Caco-2 (cell line): ENCODE results near the gene RASEF. TPM values are rescaled to one million over a fixed set of nuclear protein-coding genes. Genes with fewer than 3 reads are reported as not detected.

ENCODE experiments used
- BruUV-seq: library from RNA; stranded (reverse); fragments of 400-500 nt; replicated peaks from 2 replicates; lab custom pipeline; 2021; lab: Mats Ljungman, UMichigan
- CTCF ChIA-PET: fragments of 300-600 bp; sonication (Branson Sonifier 250); formaldehyde crosslinking; loops from one replicate; lab custom pipeline; 2022; ENCODE audit warnings: antibody characterized with exemption; lab: Charles Lee
- POLR2A ChIA-PET: fragments of 300-600 bp; sonication (Branson Sonifier 250); formaldehyde crosslinking; loops from one replicate; lab custom pipeline; 2022; ENCODE audit warnings: antibody characterized with exemption; lab: Charles Lee
- DNase-seq, 2 experiments: peaks; one replicate each; pipeline versions ENCODE4 v3.0.0 to v3.0.0-alpha.2; 2020 to 2022
- H3K27me3 ChIP-seq: replicated peaks from 2 replicates; pipeline ENCODE4 v1.6.0; 2011; ENCODE audit warnings: low read length; ENCODE audit not compliant: control insufficient read depth, insufficient read depth
- H3K36me3 ChIP-seq: 2 replicates; pipeline ENCODE4 v1.5.1; 2011; ENCODE audit warnings: low read length; ENCODE audit not compliant: control insufficient read depth, insufficient read depth
- H3K4me1 ChIP-seq: fragments of 250-450 bp; sonication (Bioruptor Pico); 2 replicates; pipeline ENCODE4 v1.5.1; 2020; ENCODE audit warnings: mild to moderate bottlenecking
- H3K4me3 ChIP-seq: 2 replicates; pipeline ENCODE4 v1.5.1; 2011; ENCODE audit warnings: low read depth, mild to moderate bottlenecking, control low read depth, low read length
- H3K9me3 ChIP-seq: fragments of 250-450 bp; sonication (Bioruptor Pico); 2 replicates; pipeline ENCODE4 v1.5.1; 2020; ENCODE audit warnings: mild to moderate bottlenecking, moderate library complexity
- H3K27ac Mint-ChIP-seq: one replicate; pipeline ENCODE4 v1.8.0; 2022; ENCODE audit warnings: mixed read lengths; ENCODE audit not compliant: unreplicated experiment
- H3K27me3 Mint-ChIP-seq: one replicate; pipeline ENCODE4 v1.8.0; 2022; ENCODE audit warnings: mixed read lengths; ENCODE audit not compliant: insufficient read depth, unreplicated experiment
- H3K36me3 Mint-ChIP-seq: one replicate; pipeline ENCODE4 v1.8.0; 2022; ENCODE audit warnings: mild to moderate bottlenecking, mixed read lengths; ENCODE audit not compliant: insufficient read depth, unreplicated experiment
- H3K4me1 Mint-ChIP-seq: one replicate; pipeline ENCODE4 v1.8.0; 2022; ENCODE audit warnings: low read depth, mixed read lengths; ENCODE audit not compliant: unreplicated experiment
- H3K4me3 Mint-ChIP-seq: one replicate; pipeline ENCODE4 v1.8.0; 2022; ENCODE audit warnings: mild to moderate bottlenecking, moderate library complexity, mixed read lengths; ENCODE audit not compliant: unreplicated experiment
- H3K9me3 Mint-ChIP-seq: one replicate; pipeline ENCODE4 v1.8.0; 2022; ENCODE audit warnings: mixed read lengths; ENCODE audit not compliant: unreplicated experiment
- intact Hi-C: fragments of 100-400 bp; cut with micrococcal nuclease; formaldehyde crosslinking; loops from one replicate; pipeline ENCODE4 v1.10.0; 2022; ENCODE audit not compliant: unreplicated experiment
- total RNA-seq: library from RNA; stranded (reverse); gene quantifications from 2 replicates; pipeline ENCODE4 v1.2.3, GENCODE V29; 2022
- TF ChIP-seq, protein P1 (sequence below), 2 experiments: fragments of 200-600 bp in 1 of 2; IDR thresholded peaks; 1 replicate in 1 of 2; 2 replicates in 1 of 2; pipeline versions ENCODE4 v1.5.1 to v1.8.0; 2011 to 2022; ENCODE audit warnings: antibody characterized with exemption in 1 of 2, control low read depth in 1 of 2, inconsistent platforms in 1 of 2, low read depth in 1 of 2, low read length in 1 of 2, mild to moderate bottlenecking in 1 of 2, moderate library complexity in 1 of 2; ENCODE audit not compliant: insufficient read depth in 1 of 2, severe bottlenecking in 1 of 2, unreplicated experiment in 1 of 2

The RASEF gene
- total RNA-seq, 1 experiment from 2014 or later = 0.32 TPM

DNA sequence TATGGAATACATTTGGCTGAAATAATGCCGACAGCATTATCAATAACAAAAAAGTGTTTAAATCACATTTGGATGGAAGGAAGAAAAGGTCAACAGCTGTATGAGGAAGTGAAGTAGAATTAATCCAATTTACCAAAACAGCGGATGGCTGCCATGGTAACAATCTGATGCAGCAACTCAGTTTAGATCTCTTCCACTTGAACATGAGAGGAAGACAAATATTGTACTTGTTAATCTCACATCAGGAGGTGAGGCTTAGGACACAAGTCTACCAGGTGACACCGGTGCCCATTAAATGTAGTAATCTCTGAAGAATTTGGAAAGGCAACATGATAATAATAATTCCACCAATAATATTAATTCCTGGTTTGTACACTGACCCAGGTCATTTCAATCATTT lies 2.4 kb downstream of the RASEF start:
- H3K9me3 Mint-ChIP-seq = no peaks in the 10 kb centered on the region
- intact Hi-C loops = no loop called here
- H3K27ac Mint-ChIP-seq = no peak overlapping the region
- Histone ChIP-seq H3K9me3 (no peaks in the 10 kb centered on the region), H3K4me3 (no peak overlapping the region), H3K27me3 (no peaks in the 10 kb centered on the region), H3K36me3 (no peaks in the 10 kb centered on the region), H3K4me1 (no peaks in the 10 kb centered on the region)
- TF ChIP-seq, protein P1, sequence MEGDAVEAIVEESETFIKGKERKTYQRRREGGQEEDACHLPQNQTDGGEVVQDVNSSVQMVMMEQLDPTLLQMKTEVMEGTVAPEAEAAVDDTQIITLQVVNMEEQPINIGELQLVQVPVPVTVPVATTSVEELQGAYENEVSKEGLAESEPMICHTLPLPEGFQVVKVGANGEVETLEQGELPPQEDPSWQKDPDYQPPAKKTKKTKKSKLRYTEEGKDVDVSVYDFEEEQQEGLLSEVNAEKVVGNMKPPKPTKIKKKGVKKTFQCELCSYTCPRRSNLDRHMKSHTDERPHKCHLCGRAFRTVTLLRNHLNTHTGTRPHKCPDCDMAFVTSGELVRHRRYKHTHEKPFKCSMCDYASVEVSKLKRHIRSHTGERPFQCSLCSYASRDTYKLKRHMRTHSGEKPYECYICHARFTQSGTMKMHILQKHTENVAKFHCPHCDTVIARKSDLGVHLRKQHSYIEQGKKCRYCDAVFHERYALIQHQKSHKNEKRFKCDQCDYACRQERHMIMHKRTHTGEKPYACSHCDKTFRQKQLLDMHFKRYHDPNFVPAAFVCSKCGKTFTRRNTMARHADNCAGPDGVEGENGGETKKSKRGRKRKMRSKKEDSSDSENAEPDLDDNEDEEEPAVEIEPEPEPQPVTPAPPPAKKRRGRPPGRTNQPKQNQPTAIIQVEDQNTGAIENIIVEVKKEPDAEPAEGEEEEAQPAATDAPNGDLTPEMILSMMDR (IDR thresholded peaks at IDR 0.05; ENCODE audit: insufficient read depth in 1 of 2, low read depth in 1 of 2, low read length in 1 of 2, severe bottlenecking in 1 of 2, unreplicated experiment in 1 of 2) = no peak
- no TSS peak for BruUV-seq
- H3K36me3 Mint-ChIP-seq = no peaks in the 10 kb centered on the region
- H3K4me1 Mint-ChIP-seq = no peaks in the 10 kb centered on the region
- CTCF ChIA-PET = no interaction called here
- DNase-seq = no peak
- H3K27me3 Mint-ChIP-seq = peaks cover 3% of the 10 kb centered on the region
- no peak overlapping the region for H3K4me3 Mint-ChIP-seq
- POLR2A ChIA-PET = no interaction called here

DNA sequence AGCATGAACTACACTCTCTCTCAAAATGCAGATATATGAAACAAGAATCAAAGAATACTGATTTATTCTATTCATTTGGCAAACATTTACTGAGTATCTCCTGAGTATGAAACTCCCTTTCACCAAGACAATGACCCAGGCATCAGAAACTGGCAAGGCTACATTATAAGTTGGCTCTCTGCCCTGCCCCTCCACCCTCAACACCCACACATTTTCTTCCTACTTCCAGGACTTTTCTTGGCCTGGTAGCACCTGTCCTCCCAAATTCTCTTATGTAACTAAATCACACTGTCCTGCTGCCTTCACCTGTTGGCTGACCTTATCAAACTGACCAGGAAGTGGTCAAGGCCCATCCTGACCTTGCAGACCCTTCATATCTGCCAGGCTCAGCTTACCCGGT lies 3.5 kb downstream of the RASEF start:
- no peak overlapping the region for H3K4me3 Mint-ChIP-seq
- ChIA-PET CTCF (no interaction called here), POLR2A (no interaction called here)
- Histone ChIP-seq H3K27me3 (no peaks in the 10 kb centered on the region), H3K36me3 (no peaks in the 10 kb centered on the region), H3K4me1 (no peaks in the 10 kb centered on the region), H3K4me3 (no peak overlapping the region), H3K9me3 (no peaks in the 10 kb centered on the region)
- peaks cover 3% of the 10 kb centered on the region for H3K27me3 Mint-ChIP-seq
- no TSS peak for BruUV-seq
- intact Hi-C loops = no loop called here
- no peaks in the 10 kb centered on the region for H3K9me3 Mint-ChIP-seq
- no peaks in the 10 kb centered on the region for H3K4me1 Mint-ChIP-seq
- no peak overlapping the region for H3K27ac Mint-ChIP-seq
- no peaks in the 10 kb centered on the region for H3K36me3 Mint-ChIP-seq
- TF ChIP-seq, protein P1 (IDR thresholded peaks at IDR 0.05; ENCODE audit: insufficient read depth in 1 of 2, low read depth in 1 of 2, low read length in 1 of 2, severe bottlenecking in 1 of 2, unreplicated experiment in 1 of 2) = no peak
- no peak for DNase-seq

DNA sequence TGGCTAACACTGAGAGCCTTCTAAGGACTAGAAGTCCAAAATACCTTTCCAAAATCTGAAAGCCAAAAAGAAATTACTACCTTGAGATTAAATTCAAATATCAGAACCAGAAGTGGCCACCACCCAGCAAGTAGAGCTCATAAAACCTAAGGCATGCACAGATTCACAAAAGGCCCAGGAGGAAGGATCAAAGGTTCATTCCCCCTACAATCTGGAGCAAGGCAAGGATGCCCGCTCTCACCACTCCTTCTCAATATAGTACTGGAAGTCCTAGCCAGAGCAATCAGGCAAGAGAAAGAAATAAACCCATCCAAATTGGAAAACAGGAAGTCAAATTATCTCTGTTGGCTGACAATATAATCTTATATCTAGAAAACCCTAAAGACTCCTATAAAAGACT lies 6.0 kb downstream of the RASEF start:
- intact Hi-C loops = no loop called here
- no peaks in the 10 kb centered on the region for H3K9me3 Mint-ChIP-seq
- POLR2A ChIA-PET = no interaction called here
- Histone ChIP-seq H3K4me3 (no peak overlapping the region), H3K4me1 (no peaks in the 10 kb centered on the region), H3K27me3 (no peaks in the 10 kb centered on the region), H3K36me3 (no peaks in the 10 kb centered on the region), H3K9me3 (no peaks in the 10 kb centered on the region)
- no peaks in the 10 kb centered on the region for H3K4me1 Mint-ChIP-seq
- no peaks in the 10 kb centered on the region for H3K27me3 Mint-ChIP-seq
- no peak overlapping the region for H3K27ac Mint-ChIP-seq
- CTCF ChIA-PET = no interaction called here
- no peak for DNase-seq
- no peaks in the 10 kb centered on the region for H3K36me3 Mint-ChIP-seq
- TF ChIP-seq, protein P1 (IDR thresholded peaks at IDR 0.05; ENCODE audit: insufficient read depth in 1 of 2, low read depth in 1 of 2, low read length in 1 of 2, severe bottlenecking in 1 of 2, unreplicated experiment in 1 of 2) = no peak
- no peak overlapping the region for H3K4me3 Mint-ChIP-seq
- BruUV-seq = no TSS peak
